Stimulated activated CD8-positive, alpha-beta memory T cell treated with anti-CD3 and anti-CD28 coated beads, Interleukin-7, amount 100 ng/mL, for 1 hour (primary cell): ENCODE measurements around the gene NAA50.

ENCODE experiments used
- DNase-seq, 2 donors: peaks; one replicate each; pipeline ENCODE4 v3.0.0-alpha.2; 2020; ENCODE audit warnings: low read depth in 2 of 2

The NAA50 gene

GRCh38 chr3:113741620-113742019, 4.4 kb downstream of the NAA50 start:
- DNase-seq: no peak

DNA sequence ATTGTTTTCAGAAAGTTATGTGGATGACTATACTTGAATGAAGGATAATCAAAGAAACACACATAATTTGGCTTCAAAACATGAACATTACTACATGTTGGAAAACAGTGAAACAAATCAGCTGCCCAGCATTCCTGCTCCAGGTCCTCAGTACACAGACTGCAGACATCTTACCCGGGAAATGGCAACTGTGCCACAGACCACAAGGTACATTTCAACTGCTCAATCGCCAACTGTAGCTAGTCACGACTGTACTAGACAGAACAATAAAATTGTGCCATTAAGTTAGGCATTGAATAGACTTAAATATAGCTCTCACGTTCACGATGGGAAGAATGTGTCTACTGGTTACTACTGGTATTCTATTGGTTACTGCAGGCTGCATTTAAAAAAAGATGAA, 5.0 kb downstream of the NAA50 start:
- DNase-seq: no peak

- DNase-seq: no peak
Observed at GRCh38 chr3:113736548-113737089, 9.4 kb downstream of the NAA50 start.

GRCh38 chr3:113731694-113732093, 14.4 kb downstream of the NAA50 start:
- DNase-seq: no peak

DNA sequence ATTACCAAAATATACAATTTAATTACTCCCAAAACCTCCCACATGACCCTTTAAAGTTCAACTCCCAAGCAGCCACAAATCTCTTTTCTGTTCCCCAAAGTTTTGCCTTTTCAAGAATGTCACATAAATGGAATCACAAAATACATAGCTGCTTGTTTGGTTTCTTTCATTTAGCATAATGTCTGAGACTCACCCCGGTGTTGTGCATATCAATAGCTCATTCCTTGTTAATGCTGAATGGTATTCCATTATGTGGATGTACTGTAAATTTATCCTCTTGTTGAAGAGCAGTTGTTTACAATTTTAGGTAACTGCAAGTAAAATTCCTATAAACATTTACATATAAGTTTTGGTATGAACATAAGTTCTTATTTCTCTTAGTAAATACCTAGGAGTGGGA, 15.5 kb downstream of the NAA50 start:
- DNase-seq: no peak

- DNase-seq: no peak
Observed at GRCh38 chr3:113728661-113729060, 17.4 kb downstream of the NAA50 start.

- no peak for DNase-seq
Observed at GRCh38 chr3:113721636-113722035, 24.4 kb downstream of the NAA50 start.

DNA sequence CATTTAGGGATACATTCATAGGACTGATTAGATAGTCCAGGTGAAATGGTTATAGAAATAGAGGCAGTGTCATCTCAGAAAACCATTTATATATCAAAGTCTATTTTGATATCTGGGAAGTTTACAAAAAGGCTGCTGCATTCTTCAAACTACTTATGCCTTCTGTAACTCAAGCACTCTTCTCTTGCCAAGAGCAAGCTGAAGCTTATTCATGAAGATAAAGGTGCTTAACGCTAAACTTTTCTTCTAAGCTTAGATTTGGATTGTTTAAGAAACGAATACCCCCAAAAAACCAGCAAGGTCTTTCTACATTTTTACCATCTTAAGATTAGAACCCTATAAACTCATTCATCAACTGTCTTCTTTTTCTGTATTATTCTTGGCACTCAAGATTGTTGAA, 26.3 kb downstream of the NAA50 start:
- no peak for DNase-seq

DNA sequence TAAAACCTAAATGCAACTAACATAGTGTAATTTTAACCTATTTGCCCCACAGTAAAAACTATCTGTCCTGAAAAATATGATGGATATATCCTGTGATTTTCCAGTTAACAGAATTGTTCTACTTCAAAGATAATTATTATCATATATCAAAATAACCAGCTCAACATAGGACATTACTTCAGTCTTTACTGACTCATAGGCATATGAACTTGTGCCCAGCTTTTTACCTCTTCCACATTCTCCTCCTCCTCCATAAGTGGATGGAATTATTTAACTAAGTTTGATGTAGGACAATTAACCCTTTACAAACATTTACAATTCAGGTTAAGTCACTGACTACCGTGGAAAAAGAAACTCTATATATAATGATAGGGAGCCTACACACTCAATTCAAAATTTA, 26.8 kb downstream of the NAA50 start:
- no peak for DNase-seq

- no peak for DNase-seq
Observed at GRCh38 chr3:113717818-113718217, 28.2 kb downstream of the NAA50 start.

- no peak for DNase-seq
Observed at GRCh38 chr3:113717308-113717707, 28.7 kb downstream of the NAA50 start.

DNA sequence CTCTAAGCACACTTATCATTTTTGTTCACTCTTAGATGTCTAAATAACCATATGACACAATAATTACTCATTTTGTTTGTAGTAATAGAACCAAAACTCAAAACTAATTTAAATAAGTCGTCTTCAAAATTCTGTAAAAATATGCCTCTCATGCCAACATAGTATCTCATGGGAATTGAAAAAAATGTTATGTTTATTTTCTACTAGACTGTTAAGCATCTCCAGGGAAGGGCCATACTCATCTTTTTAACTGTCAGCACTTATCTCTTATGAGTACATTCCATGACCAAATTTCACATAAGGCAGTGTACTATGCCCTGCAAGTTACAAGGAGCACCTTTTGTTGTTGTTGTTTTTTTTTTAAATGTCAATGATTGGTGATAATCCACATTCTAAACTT, 31.3 kb downstream of the NAA50 start:
- no peak for DNase-seq

DNA sequence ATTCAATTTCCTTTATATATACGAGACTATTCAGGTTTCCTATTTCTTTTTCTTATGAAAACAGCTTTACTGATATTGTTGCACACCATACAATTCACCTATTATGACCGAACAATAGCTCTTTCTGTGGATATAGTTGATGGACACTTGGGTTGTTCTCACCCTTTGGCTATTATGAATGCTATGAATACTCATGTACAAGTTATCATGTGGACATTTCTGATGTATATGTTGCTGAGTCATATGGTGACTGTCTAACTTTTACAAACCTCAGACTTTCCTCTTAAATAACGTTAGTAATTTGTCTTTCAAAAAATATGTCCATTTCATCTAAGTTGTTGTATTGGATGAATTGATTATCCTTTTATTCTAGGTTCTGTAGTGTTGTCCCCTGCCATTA, 33.9 kb downstream of the NAA50 start:
- no peak for DNase-seq

GRCh38 chr3:113707835-113708234, 38.2 kb downstream of the NAA50 start:
- no peak for DNase-seq

- no peak for DNase-seq
Observed at GRCh38 chr3:113698956-113699355, 47.1 kb downstream of the NAA50 start.

DNA sequence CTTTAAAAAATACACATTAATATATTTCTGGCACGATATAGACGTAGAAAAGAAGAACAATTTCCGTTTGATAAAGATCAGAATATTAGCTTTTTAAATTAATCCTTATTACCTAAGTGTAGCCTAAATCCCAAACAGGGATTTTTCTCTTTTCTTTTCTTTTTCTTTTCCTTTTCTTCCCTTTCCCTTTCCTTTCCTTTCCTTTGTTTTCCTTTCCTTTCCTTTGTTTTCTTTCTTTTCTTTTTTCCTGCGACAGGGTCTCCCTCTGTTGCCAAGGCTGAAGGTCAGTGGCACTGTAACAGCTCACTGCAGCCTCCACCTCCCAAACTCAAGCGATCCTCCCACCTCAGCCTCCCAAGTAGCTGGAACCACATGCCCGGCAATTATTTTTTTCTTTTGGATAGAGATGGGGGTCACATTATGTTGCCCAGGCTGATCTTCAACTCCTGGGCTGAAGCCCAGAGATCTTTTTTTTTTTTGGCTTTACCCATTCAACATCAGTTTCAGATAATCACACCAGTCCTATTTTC, 47.8 kb downstream of the NAA50 start:
- DNase-seq: no peak

- no peak for DNase-seq
Observed at GRCh38 chr3:113697500-113698090, 48.5 kb downstream of the NAA50 start.

GRCh38 chr3:113696658-113697499, 49.2 kb downstream of the NAA50 start:
- DNase-seq: peak; percentile 96 to 97

DNA sequence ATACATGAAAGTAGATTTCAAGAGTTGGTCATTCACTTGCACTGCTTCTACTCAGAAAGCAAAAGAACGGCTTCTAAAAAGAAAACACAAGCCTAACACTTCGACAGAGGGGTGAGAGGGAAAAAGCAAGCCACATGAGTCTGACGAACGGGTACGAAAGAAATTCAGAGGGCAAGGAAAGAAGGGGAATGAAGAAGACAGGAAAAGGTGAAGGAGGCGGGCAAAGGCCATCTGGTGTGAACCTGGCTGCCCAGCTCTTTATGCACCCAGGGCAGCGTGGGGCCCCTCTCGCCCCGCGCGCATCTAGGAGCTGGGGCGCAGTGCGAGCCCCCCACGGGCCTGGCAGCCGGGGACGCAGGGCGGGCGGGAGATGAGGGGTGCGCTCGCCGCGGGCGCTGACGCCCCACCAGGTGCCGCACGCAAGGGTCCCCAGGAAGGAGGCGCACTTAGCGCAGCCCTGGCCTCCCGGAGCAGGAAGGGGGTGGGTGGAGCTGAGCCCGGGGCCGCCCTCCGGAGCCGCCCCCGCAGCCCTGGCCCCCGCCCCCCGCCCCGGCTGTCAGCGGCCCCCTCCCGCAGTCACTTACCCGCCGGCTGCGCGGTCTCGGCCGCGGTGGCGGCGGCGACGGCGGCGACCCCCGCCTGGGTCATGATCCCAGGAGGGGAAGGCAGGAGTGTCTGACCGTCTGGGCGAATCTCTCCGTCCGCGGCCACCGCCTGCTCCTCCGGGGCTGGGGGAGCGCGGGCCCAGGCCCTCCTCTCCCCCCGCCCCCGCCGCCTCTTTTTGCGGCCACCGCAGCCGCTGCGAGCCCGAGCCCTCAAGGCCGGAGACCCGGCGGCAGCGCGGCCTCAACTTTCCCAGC, 50.0 kb downstream of the NAA50 start, which contains the start of gene USF3:
Gene USF3 (minus strand): TSS at position 857 of the 860 bp plus-strand sequence. CDS start 21,764 bp downstream, outside the sequence.
- peak; percentile 67 to 70 for DNase-seq

DNA sequence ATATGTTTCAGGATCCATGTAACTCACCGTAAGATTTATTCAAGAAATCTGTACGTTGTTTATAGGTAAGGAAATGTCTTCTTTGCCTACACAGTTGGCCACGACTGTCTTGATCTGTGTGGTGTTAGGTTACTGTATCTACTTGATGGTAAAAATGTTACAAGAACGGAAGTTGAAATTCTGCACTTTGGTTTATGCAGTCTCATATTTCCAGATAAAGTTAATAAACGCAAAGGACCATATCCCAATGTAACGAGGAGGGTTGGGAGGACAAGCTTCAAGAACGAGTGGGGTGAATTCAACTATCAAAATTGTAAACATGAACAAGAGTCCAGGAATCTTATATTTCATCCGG, 50.6 kb downstream of the NAA50 start:
- no peak for DNase-seq

DNA sequence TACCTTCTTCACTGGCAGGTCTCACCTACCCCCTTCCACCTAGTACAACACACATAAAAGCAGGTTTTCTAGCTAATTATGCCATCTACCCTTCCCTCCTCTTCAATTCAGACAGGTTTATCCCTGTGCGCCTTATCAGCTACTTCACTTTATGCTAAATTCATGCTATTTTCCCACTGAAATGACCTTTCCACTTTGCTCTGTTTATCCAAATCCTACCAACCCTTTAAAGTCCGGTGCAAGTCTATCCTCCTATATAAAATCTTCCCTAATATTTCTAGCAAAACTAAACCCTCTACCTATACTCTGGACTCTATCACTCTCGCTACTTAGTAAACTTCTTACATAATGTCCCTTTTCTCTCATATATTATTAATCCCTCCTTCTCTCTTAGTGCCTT, 55.6 kb downstream of the NAA50 start:
- DNase-seq: no peak
